ENCODE measurements around the gene DZIP1L. TPM values are rescaled to one million over a fixed set of nuclear protein-coding genes. Genes with fewer than 3 reads are reported as not detected.
"Not testable (repeated sequence)": the region's sequence is repeated elsewhere in the genome, so short reads cannot be mapped to it uniquely, and the experiment has no call there.

Gene DZIP1L
- total and polyA plus RNA-seq, 9 donors, result 4.9 to 29.0 (median 18.9) TPM

- no peaks in the 10 kb centered on the region for H3K4me1 ChIP-seq (ENCODE audit: insufficient read depth)
- DNase-seq, result no peak
- H3K9me3 ChIP-seq, result no peaks in the 10 kb centered on the region
- H3K27me3 ChIP-seq, result no peaks in the 10 kb centered on the region
- no peak for TF ChIP-seq CTCF (IDR thresholded peaks at IDR 0.05)
- TF ChIP-seq EP300 (IDR thresholded peaks at IDR 0.05), result no peak
- TF ChIP-seq POLR2A (IDR thresholded peaks at IDR 0.05), result no peak
- H3K27ac ChIP-seq, result no peak overlapping the region
- intact Hi-C loops (cut with DNase I), result no loop called here
- no peak overlapping the region for H3K4me3 ChIP-seq
- H3K36me3 ChIP-seq, result no peaks in the 10 kb centered on the region
- 36 to 88% (median 42%) methylated on average over 2 of the region's 2 CpGs for WGBS, 3 donors
Measured at GRCh38 chr3:138093721-138094120, 21.7 kb downstream of the DZIP1L start.

- Histone ChIP-seq H3K4me3 (no peak overlapping the region), H3K4me1 (ENCODE audit: insufficient read depth) (no peaks in the 10 kb centered on the region), H3K36me3 (no peaks in the 10 kb centered on the region), H3K27me3 (no peaks in the 10 kb centered on the region), H3K9me3 (no peaks in the 10 kb centered on the region), H3K27ac (no peak overlapping the region)
- DNase-seq, result no peak
- 53 to 68% (median 58%) methylated on average over 2 of the region's 2 CpGs for WGBS, 3 donors
- intact Hi-C loops (cut with DNase I), result no loop called here
- TF ChIP-seq POLR2A (IDR thresholded peaks at IDR 0.05), result no peak
- no peak for TF ChIP-seq EP300 (IDR thresholded peaks at IDR 0.05)
- no peak for TF ChIP-seq CTCF (IDR thresholded peaks at IDR 0.05)
Measured at GRCh38 chr3:138092023-138092422, 23.4 kb downstream of the DZIP1L start.

GRCh38 chr3:138089091-138089490 is 26.3 kb downstream of the DZIP1L start:
- Histone ChIP-seq H3K27me3 (no peaks in the 10 kb centered on the region), H3K4me3 (no peak overlapping the region), H3K27ac (no peak overlapping the region), H3K9me3 (no peaks in the 10 kb centered on the region), H3K36me3 (no peaks in the 10 kb centered on the region), H3K4me1 (ENCODE audit: insufficient read depth) (no peaks in the 10 kb centered on the region)
- no peak for DNase-seq
- intact Hi-C loops (cut with DNase I), result no loop called here
- WGBS, 3 donors, result 91 to 95% (median 93%) methylated on average over 3 of the region's 3 CpGs
- TF ChIP-seq POLR2A (IDR thresholded peaks at IDR 0.05) (no peak), CTCF (IDR thresholded peaks at IDR 0.05) (no peak), EP300 (IDR thresholded peaks at IDR 0.05) (no peak)

- H3K27ac ChIP-seq; H3K9me3 ChIP-seq; H3K4me3 ChIP-seq; H3K4me1 ChIP-seq (ENCODE audit: insufficient read depth); H3K36me3 ChIP-seq; DNase-seq; intact Hi-C loops (cut with DNase I); H3K27me3 ChIP-seq: not testable (repeated sequence)
- 94 to 100% (median 100%) methylated on average over 1 of the region's 3 CpGs for WGBS, 3 donors
Measured at GRCh38 chr3:138085745-138086144, 29.7 kb downstream of the DZIP1L start.

GRCh38 chr3:138084196-138084595 is 31.2 kb downstream of the DZIP1L start:
- no peak for TF ChIP-seq EP300 (IDR thresholded peaks at IDR 0.05)
- no peak for TF ChIP-seq POLR2A (IDR thresholded peaks at IDR 0.05)
- no peak for TF ChIP-seq CTCF (IDR thresholded peaks at IDR 0.05)
- no peaks in the 10 kb centered on the region for H3K27me3 ChIP-seq
- H3K36me3 ChIP-seq, result no peaks in the 10 kb centered on the region
- intact Hi-C loops (cut with DNase I), result no loop called here
- no peak for DNase-seq
- H3K4me3 ChIP-seq, result no peak overlapping the region
- no peaks in the 10 kb centered on the region for H3K9me3 ChIP-seq
- H3K4me1 ChIP-seq (ENCODE audit: insufficient read depth), result peaks cover 7% of the 10 kb centered on the region
- H3K27ac ChIP-seq, result no peak overlapping the region
